Brain microvascular endothelial cell (primary cell): ENCODE measurements around the gene ANKLE1.

Experiments used
- DNase-seq: peaks from one replicate; pipeline ENCODE4 v3.0.0-alpha.2; 2020
- H3K27ac ChIP-seq: fragments of 250-450 bp; sonication (Bioruptor Pico); 2 replicates; pipeline ENCODE4 v1.5.1; 2020; ENCODE audit warnings: mild to moderate bottlenecking, moderate library complexity
- H3K27me3 ChIP-seq: fragments of 250-450 bp; sonication (Bioruptor Pico); replicated peaks from 2 replicates; pipeline ENCODE4 v1.5.1; 2020; ENCODE audit warnings: mild to moderate bottlenecking
- H3K36me3 ChIP-seq: fragments of 250-450 bp; sonication (Bioruptor Pico); replicated peaks from 2 replicates; pipeline ENCODE4 v1.5.1; 2020; ENCODE audit warnings: mild to moderate bottlenecking
- H3K4me3 ChIP-seq: 2 replicates; pipeline ENCODE4 v1.5.1; 2011; ENCODE audit warnings: low read depth, mild to moderate bottlenecking, control low read depth, low read length, moderate library complexity
- in situ Hi-C: cut with HindIII; loops from 2 replicates; pipeline ENCODE4 v1.10.0; 2017; ENCODE audit warnings: low sequenced_read_pairs, low pct_ligation_motif_present
- TF ChIP-seq, protein P1 (sequence below): IDR thresholded peaks from 2 replicates; pipeline ENCODE4 v1.5.1; 2011; ENCODE audit warnings: low read depth, mild to moderate bottlenecking, moderate library complexity, low read length, control low read depth, inconsistent platforms; ENCODE audit errors: missing control alignments

ANKLE1 gene

DNA sequence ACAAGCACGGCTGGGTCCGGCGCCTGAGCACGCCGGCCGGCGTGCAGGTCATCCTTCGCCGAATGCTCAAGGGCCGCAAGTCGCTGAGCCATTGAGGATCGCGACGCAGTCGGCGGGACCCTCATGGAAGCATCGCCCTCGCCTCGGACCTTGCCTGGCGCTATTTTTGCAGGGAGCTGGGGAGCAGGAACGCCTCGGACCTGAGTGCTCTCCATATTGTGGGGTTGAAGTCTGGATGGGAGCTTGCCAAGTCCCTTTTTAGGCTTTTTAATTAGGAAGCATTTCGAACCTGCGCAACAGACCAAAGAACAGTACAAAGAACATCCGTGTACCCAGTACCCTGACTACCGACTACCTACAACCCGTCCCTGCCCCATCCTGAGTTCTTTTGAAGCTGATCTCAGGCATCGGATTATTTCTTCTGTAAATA, 24.6 kb downstream of the ANKLE1 start:
- in situ Hi-C loops, result no loop called here
- Histone ChIP-seq H3K27ac (peak overlapping the region; percentile 40), H3K36me3 (no peaks in the 10 kb centered on the region), H3K4me3 (peak overlapping the region; percentile 84), H3K27me3 (no peaks in the 10 kb centered on the region)
- TF ChIP-seq, protein P1, sequence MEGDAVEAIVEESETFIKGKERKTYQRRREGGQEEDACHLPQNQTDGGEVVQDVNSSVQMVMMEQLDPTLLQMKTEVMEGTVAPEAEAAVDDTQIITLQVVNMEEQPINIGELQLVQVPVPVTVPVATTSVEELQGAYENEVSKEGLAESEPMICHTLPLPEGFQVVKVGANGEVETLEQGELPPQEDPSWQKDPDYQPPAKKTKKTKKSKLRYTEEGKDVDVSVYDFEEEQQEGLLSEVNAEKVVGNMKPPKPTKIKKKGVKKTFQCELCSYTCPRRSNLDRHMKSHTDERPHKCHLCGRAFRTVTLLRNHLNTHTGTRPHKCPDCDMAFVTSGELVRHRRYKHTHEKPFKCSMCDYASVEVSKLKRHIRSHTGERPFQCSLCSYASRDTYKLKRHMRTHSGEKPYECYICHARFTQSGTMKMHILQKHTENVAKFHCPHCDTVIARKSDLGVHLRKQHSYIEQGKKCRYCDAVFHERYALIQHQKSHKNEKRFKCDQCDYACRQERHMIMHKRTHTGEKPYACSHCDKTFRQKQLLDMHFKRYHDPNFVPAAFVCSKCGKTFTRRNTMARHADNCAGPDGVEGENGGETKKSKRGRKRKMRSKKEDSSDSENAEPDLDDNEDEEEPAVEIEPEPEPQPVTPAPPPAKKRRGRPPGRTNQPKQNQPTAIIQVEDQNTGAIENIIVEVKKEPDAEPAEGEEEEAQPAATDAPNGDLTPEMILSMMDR, result no peak
- no peak for DNase-seq

GRCh38 chr19:17307876-17308377, 26.2 kb downstream of the ANKLE1 start:
- Histone ChIP-seq H3K36me3 (peaks cover 5% of the 10 kb centered on the region), H3K27ac (no peak overlapping the region), H3K4me3 (no peak overlapping the region), H3K27me3 (no peaks in the 10 kb centered on the region)
- no peak for DNase-seq
- in situ Hi-C loops, result no loop called here
- TF ChIP-seq, protein P1, result no peak

DNA sequence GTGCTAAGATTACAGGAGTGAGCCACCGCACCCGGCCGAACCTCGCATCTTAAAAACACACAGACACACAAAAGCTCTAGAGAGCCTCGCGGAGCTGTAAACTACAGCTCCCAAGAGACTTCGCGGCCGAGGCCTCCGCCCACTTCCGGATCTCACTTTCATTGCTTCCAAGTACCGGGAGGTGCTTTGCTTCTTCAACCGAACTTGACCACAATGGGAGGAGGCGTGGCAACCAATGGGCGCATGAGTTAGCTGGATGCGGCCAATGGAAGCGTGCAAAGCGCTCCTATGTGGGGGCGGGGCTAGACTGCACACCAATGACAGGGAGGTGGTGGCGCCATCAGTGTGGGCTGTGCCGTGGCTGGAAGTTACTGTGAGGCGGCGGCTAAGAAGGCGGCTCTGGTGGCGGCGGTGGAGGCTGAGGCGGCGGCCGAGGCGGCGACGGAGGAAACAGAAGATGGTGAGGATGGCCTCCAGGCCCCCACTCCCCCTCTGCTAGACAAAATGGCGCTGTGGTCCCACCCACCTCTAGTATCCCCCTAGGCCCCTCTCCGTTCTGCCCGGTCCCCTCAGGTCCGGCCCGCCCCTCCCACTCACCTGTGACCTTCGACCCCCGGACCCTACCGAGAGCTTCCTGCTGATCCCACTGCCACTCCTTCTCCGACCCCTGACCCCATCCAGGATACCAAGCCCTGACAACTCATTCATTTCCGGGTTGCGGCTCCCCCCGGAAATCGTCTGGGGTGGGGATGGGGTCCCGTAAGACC, 27.7 kb downstream of the ANKLE1 start, which contains the start of gene DDA1:
DDA1 (plus strand) TSS at position 366 of the 767 bp plus-strand sequence; CDS start at position 458, 92 bp downstream.
- TF ChIP-seq, protein P1, result no peak
- H3K27ac ChIP-seq, result peak within 1 kb of the TSS; percentile 69
- in situ Hi-C loops, result no loop called here
- peaks cover 13% of the 10 kb centered on the region for H3K36me3 ChIP-seq
- H3K4me3 ChIP-seq, result peak within 1 kb of the TSS; percentile 97
- no peaks in the 10 kb centered on the region for H3K27me3 ChIP-seq
- DNase-seq, result peak; percentile 100

GRCh38 chr19:17309965-17310461, 28.3 kb downstream of the ANKLE1 start:
- DNase-seq, result no peak
- Histone ChIP-seq H3K4me3 (peak overlapping the region; percentile 97), H3K36me3 (peaks cover 19% of the 10 kb centered on the region), H3K27ac (peak overlapping the region; percentile 69), H3K27me3 (no peaks in the 10 kb centered on the region)
- TF ChIP-seq, protein P1, result no peak
- in situ Hi-C loops, result no loop called here

DNA sequence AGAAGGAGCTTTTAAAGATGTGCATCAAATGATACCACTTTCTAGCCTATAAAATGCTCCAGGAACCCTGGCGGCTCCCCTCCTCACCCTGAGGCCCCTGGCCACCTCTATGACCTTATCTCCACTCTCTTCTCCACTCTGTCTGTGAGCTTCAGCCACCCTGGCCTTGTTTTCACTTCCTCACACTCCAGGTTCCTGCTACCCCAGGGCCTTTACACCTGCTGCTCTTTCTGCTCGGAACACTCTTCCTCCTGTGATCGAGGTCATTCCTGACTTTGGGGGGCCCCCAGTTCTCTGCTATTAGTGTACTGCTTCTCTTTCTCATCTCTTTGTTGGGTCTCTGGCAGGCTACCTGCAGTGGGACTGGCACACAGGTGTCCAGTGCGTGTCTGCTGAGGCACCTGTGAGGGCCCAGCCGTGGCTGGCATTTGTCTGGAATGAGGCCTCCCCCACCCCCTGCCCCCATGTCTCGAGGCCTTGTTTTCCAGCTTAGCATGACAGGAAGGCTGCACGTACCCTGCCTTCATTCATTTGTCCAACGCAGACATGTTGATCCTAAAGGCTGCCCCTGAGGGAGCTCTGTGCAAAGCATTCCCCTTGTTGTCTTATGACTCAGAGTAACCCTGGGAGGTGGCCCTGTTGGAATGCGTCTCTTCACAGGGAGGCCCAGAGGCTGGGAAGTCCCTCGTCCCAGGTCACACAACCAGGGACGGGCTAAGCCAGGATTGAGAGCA, 29.9 kb downstream of the ANKLE1 start:
- TF ChIP-seq, protein P1, result no peak
- H3K4me3 ChIP-seq, result no peak overlapping the region
- H3K27ac ChIP-seq, result peak overlapping the region; percentile 85

More for the DNA sequence above, 29.9 kb downstream of the ANKLE1 start:
- Histone ChIP-seq H3K36me3 (peaks cover 32% of the 10 kb centered on the region), H3K27me3 (no peaks in the 10 kb centered on the region)
- DNase-seq, result peak; percentile 86
- in situ Hi-C loops, result no loop called here
